Measurements from ENCODE around the gene DENND2A. TPM values are rescaled to one million over a fixed set of nuclear protein-coding genes. Genes with fewer than 3 reads are reported as not detected.
"Not testable (repeated sequence)": the region's sequence is repeated elsewhere in the genome, so short reads cannot be mapped to it uniquely, and the experiment has no call there.

Gene DENND2A
- total RNA-seq, 3 donors from 2014 or later, result 6.9 to 13.1 (median 7.6) TPM

DNA sequence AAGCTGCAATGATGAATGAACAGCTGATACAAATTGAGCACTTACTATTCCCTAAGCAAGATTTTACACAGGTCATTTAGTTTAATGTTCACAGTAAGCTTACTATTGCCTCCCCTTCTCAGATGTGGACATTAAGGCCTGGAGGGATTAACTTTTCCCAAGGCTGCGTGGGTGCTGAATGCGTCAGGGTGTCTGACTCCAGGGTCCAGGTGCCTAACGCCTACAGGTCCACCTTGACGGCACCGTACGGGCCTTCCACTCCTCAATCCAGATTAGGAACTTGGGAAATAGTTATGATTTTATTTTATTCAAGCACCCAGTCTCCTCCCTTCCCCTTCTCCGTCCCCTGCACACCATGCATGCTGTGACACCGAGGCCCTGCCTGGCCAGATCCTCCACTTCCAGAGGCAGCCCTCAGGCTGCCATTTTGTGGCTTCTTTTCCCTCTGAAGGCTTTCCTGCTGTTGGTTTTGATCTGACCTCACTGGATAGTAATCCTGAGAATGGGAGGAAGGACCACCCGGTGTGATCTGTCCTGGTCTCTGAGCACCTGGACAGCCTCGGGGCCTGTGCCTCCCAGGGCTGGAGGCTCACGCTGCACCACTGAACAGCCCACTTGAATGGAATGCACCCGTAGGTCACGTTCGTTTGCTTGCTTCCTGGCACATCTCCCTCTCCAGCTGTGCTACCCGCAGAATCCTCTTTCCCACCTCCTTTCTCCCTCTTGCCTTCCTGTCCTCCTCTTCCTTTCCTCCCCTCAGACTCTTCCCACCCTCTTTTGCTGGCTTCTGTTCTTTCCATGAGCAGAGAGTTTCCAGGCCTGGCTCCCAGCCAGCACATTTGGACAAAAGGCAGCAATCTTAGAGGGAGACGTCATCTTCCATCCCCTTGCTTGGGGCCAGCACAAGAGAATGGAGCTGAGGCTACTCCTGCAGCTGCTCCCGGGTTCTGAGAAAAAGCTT, 14.4 kb downstream of the DENND2A start:
- DNase-seq (ENCODE audit: low spot score in 2 of 2), result peak; percentile 73 to 79
- Histone ChIP-seq H3K27ac (peak overlapping the region; percentile 56 to 86), H3K4me3 (peak overlapping the region in 1 of 3 donors; percentile 11), H3K27me3 (no peaks in the 10 kb centered on the region), H3K9me3 (no peaks in the 10 kb centered on the region), H3K36me3 (no peaks in the 10 kb centered on the region), H3K4me1 (peaks cover 0 to 5% of the 10 kb centered on the region in 2 donors)
- TF ChIP-seq, protein P1, sequence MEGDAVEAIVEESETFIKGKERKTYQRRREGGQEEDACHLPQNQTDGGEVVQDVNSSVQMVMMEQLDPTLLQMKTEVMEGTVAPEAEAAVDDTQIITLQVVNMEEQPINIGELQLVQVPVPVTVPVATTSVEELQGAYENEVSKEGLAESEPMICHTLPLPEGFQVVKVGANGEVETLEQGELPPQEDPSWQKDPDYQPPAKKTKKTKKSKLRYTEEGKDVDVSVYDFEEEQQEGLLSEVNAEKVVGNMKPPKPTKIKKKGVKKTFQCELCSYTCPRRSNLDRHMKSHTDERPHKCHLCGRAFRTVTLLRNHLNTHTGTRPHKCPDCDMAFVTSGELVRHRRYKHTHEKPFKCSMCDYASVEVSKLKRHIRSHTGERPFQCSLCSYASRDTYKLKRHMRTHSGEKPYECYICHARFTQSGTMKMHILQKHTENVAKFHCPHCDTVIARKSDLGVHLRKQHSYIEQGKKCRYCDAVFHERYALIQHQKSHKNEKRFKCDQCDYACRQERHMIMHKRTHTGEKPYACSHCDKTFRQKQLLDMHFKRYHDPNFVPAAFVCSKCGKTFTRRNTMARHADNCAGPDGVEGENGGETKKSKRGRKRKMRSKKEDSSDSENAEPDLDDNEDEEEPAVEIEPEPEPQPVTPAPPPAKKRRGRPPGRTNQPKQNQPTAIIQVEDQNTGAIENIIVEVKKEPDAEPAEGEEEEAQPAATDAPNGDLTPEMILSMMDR (IDR thresholded peaks at IDR 0.05), result no peak
- TF ChIP-seq POLR2AphosphoS5 (IDR thresholded peaks at IDR 0.05), result peak in 2 of 3 donors; percentile 54 to 76
- intact Hi-C loops (cut with DNase I; ENCODE audit: low total_unique reads), result no loop called here

DNA sequence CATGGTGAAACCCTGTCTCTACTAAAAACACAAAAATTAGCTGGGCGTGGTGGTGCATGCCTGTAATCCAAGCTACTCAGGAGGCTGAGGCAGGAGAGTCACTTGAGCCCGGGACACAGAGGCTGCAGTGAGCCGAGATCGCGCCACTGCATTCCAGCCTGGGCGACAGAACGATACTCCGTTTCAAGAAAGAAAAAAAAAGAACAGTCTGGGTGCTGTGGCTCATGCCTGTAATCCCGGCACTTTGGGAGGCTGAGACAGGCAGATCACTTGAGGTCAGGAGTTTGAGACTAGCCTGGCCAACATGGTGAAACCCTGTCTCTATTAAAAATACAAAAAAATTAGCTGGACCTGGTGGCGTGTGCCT, 15.4 kb downstream of the DENND2A start:
- intact Hi-C loops (cut with DNase I; ENCODE audit: low total_unique reads); H3K27me3 ChIP-seq; H3K27ac ChIP-seq; H3K36me3 ChIP-seq; H3K9me3 ChIP-seq; DNase-seq (ENCODE audit: low spot score in 2 of 2); H3K4me3 ChIP-seq; H3K4me1 ChIP-seq: not testable (repeated sequence)

DNA sequence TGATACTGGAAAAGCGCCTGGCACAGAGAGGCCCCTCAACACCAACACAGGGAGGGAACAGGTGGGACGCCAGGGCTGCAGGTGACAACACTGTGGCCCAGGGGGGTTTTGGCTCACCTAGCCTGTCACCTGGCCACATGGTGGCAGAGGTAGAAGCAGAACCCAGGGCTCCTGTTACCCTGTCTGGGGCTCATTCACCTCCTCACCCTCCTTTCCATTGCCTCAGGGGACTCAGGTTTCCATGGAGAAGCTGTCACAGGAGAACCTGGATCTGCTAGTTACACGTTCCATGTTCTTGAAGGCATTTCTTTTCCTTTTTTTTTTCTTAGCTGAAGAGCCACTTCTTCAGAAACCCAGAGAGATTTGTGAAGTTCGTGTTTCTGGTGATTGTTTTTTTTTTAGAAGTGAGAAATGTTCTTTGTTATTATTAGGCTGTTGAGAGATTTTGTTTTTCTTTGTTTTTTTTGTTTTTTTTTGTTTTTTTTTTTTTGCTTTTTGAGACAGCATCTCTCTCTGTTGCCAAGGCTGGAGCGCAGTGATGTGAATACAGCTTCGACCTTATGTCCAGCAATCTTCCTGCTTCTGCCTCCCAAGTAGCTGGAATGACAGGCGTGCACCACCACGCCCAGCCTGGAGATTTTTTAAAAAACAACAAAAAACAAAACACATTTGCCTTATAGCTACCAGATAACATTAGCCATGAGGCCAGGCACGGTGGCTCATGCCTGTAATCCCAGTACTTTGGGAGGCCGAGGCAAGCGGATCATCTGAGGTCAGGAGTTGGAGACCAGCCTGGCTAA, 16.0 kb downstream of the DENND2A start:
- H3K9me3 ChIP-seq, result no peaks in the 10 kb centered on the region
- peaks cover 0 to 5% of the 10 kb centered on the region in 2 donors for H3K4me1 ChIP-seq
- H3K36me3 ChIP-seq, result no peaks in the 10 kb centered on the region
- no peak for DNase-seq (ENCODE audit: low spot score in 2 of 2)
- intact Hi-C loops (cut with DNase I; ENCODE audit: low total_unique reads), result no loop called here
- H3K27me3 ChIP-seq, result no peaks in the 10 kb centered on the region
- H3K4me3 ChIP-seq, result no peak overlapping the region
- peak overlapping the region; percentile 55 to 73 for H3K27ac ChIP-seq
- TF ChIP-seq, protein P1 (IDR thresholded peaks at IDR 0.05), result no peak
- no peak for TF ChIP-seq POLR2AphosphoS5 (IDR thresholded peaks at IDR 0.05)
- no peak for TF ChIP-seq POLR2A (IDR thresholded peaks at IDR 0.05)

DNA sequence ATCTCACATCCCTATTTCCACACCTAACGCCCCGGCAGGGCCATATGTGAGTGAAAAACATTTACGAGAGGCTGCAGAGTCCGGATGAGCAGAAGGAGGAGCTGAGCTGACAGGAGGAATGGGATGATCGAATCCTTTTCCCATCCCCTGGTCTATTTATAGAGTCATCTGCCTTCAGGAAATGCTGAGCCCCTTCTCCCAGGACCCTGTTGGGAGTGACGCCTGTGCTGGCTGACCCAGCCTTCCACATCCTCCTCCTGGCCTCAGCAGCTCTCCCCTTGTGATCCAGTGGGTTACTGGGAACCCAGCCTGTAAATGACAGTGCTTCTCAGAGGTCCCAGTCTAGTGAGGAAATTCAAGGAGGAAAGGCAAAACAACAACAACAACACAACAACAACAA, 16.6 kb downstream of the DENND2A start:
- Histone ChIP-seq H3K27ac (peak overlapping the region; percentile 55 to 73), H3K36me3 (no peaks in the 10 kb centered on the region), H3K4me3 (no peak overlapping the region), H3K9me3 (no peaks in the 10 kb centered on the region), H3K4me1 (peaks cover 0 to 5% of the 10 kb centered on the region in 2 donors), H3K27me3 (no peaks in the 10 kb centered on the region)
- TF ChIP-seq, protein P1 (IDR thresholded peaks at IDR 0.05), result no peak
- TF ChIP-seq POLR2AphosphoS5 (IDR thresholded peaks at IDR 0.05) (no peak), POLR2A (IDR thresholded peaks at IDR 0.05) (no peak)
- no peak for DNase-seq (ENCODE audit: low spot score in 2 of 2)
- intact Hi-C loops (cut with DNase I; ENCODE audit: low total_unique reads), result no loop called here

DNA sequence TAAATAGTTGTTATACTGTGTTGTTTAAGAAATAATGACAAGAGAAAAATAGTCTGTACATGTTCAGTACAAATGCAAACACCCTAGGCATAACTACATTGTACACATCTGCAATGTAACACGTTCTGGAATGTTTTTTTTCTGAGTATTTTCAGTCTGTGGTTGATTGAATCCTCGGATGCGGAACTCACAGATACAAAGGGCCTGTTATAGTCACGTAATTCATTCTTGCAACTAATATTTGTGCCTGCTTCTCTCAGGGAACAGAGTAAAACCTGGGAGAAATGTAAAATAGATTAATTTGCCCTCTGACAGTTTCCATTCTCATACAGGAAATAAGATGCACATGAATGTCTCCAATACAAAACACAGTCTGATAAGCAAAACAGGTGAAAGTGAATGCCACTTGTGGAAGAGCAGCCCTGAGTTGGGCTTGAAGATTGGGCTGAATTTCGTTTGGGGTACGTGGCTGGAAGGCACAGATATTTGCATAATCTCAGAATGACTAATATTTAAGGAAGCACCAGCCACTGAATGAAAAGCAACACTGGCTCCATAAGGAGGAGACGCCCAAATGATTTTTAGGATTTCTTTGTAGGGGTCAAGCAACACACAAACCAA, 19.1 kb downstream of the DENND2A start:
- Histone ChIP-seq H3K4me3 (no peak overlapping the region), H3K36me3 (no peaks in the 10 kb centered on the region), H3K27ac (no peak overlapping the region), H3K9me3 (no peaks in the 10 kb centered on the region), H3K27me3 (no peaks in the 10 kb centered on the region), H3K4me1 (peaks cover 0 to 5% of the 10 kb centered on the region in 2 donors)
- DNase-seq (ENCODE audit: low spot score in 2 of 2), result no peak
- intact Hi-C loops (cut with DNase I; ENCODE audit: low total_unique reads), result no loop called here
- TF ChIP-seq, protein P1 (IDR thresholded peaks at IDR 0.05), result no peak
- TF ChIP-seq POLR2AphosphoS5 (IDR thresholded peaks at IDR 0.05) (no peak), POLR2A (IDR thresholded peaks at IDR 0.05) (no peak)

DNA sequence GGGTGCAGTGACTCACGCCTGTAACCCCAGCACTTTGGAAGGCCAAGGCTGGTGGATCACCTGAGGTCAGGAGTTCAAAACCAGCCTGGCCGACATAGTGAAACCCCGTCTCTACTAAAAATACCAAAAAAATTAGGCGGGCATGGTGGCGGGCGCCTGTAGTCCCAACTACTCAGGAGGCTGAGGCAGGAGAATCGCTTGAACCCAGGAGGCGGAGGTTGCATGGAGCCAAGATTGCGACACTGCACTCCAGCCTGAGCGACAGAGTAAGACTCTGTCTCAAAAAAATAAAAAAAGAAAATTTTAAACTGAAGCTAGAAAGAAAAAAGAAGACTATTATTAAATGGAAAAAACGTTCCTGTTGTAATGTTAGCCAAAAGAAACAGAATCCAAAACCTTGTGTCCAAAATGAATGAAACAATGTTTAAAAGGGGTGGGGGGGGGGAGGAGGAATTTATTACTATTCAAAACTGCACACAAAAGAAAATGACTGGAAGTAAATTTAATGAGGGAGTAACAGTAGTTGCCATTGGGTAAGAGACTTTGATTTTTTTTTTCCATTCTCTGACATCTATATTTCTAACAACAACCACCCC, 20.6 kb downstream of the DENND2A start:
- not testable (repeated sequence) for H3K27me3 ChIP-seq; DNase-seq (ENCODE audit: low spot score in 2 of 2); H3K27ac ChIP-seq; H3K4me3 ChIP-seq; H3K4me1 ChIP-seq; H3K36me3 ChIP-seq; H3K9me3 ChIP-seq
- intact Hi-C loops (cut with DNase I; ENCODE audit: low total_unique reads), result loop anchor here (1.0 kb wide), 1 partner anchor 14 kb away; no protein-coding TSS in a partner anchor
